HepG2 (cell line): ENCODE results near the gene NOP9. TPM values are rescaled to one million over a fixed set of nuclear protein-coding genes. Genes with fewer than 3 reads are reported as not detected.

Experiments
- ATAC-seq: fragments of 200-7000 bp; cut with Tn5 transposase; 3 replicates; pipeline ENCODE4 v1.9.1; 2020; ENCODE audit warnings: mild to moderate bottlenecking, moderate library complexity
- BruUV-seq: library from RNA; stranded (reverse); fragments of 400-500 nt; replicated peaks from 2 replicates; lab custom pipeline; 2021; lab: Mats Ljungman, UMichigan
- CTCF ChIA-PET: fragments of 300-600 bp; formaldehyde crosslinking; extraction: SDS; loops from one replicate; lab custom pipeline; 2021; ENCODE audit warnings: low total read pairs, inconsistent platforms, low intra/inter-chr PET ratio; lab: Yijun Ruan, JAX
- POLR2A ChIA-PET: fragments of 350-600 bp; sonication (Branson Sonifier 250); formaldehyde crosslinking; loops from one replicate; lab custom pipeline; 2020; ENCODE audit warnings: antibody characterized with exemption, inconsistent platforms; lab: Yijun Ruan, JAX
- DNase-seq: peaks from one replicate; pipeline ENCODE4 v3.0.0-alpha.2; 2015; ENCODE audit warnings: low spot score
- FAIRE-seq: peaks from 3 replicates; lab custom pipeline; 2011; peaks lifted over from hg19 to GRCh38; lab: Jason Lieb, UNC
- H2AFZ ChIP-seq: one replicate; pipeline ENCODE4 v1.6.1; 2011; ENCODE audit warnings: low read length, inconsistent platforms
- H3K27ac ChIP-seq: fragments of 300-600 bp; 3 replicates; pipeline ENCODE4 v1.8.0; 2011; ENCODE audit warnings: mixed run types, mild to moderate bottlenecking, mixed read lengths, low read length, inconsistent platforms; ENCODE audit not compliant: insufficient read depth; ENCODE audit errors: extremely low read length
- H3K27me3 ChIP-seq, 2 experiments: fragments of 200-600 bp in 1 of 2; 2 replicates in 1 of 2; 3 replicates in 1 of 2; pipeline versions ENCODE4 v1.6.0 to v1.8.0; 2011; ENCODE audit warnings: low read length in 2 of 2, mild to moderate bottlenecking in 2 of 2, moderate library complexity in 2 of 2, inconsistent platforms in 1 of 2; ENCODE audit not compliant: insufficient read depth in 2 of 2, control insufficient read depth in 1 of 2
- H3K36me3 ChIP-seq, 2 experiments: fragments of 200-600 bp in 1 of 2; replicated peaks in 1 of 2; 2 replicates in 1 of 2; 3 replicates in 1 of 2; pipeline versions ENCODE4 v1.5.1 to v1.8.0; 2011; ENCODE audit warnings: low read length in 2 of 2, inconsistent platforms in 1 of 2; ENCODE audit not compliant: insufficient read depth in 2 of 2, control insufficient read depth in 1 of 2
- H3K4me1 ChIP-seq: 2 replicates; pipeline ENCODE4 v1.5.1; 2012; ENCODE audit warnings: low read length, inconsistent platforms; ENCODE audit not compliant: insufficient read depth
- H3K4me2 ChIP-seq: 2 replicates; pipeline ENCODE4 v1.6.0; 2011; ENCODE audit warnings: low read depth, low read length, inconsistent platforms
- H3K4me3 ChIP-seq, 3 experiments: fragments of 200-600 bp in 1 of 3; sonication (generic), shearing (Covaris generic) in 1 of 3; replicated peaks in 1 of 3; 2 replicates each; pipeline ENCODE4 v1.5.1; 2011 to 2016; ENCODE audit warnings: low read length in 3 of 3, inconsistent platforms in 2 of 3, low read depth in 2 of 3, mild to moderate bottlenecking in 2 of 3, control low read depth in 1 of 3, mixed read lengths in 1 of 3; ENCODE audit not compliant: insufficient read depth in 1 of 3
- H3K79me2 ChIP-seq: one replicate; pipeline ENCODE4 v1.6.1; 2011; ENCODE audit warnings: low read length, inconsistent platforms; ENCODE audit not compliant: insufficient read depth
- H3K9ac ChIP-seq: 2 replicates; pipeline ENCODE4 v1.6.0; 2011; ENCODE audit warnings: mild to moderate bottlenecking, low read depth, low read length, inconsistent platforms; ENCODE audit not compliant: insufficient read depth
- H3K9me3 ChIP-seq: 2 replicates; pipeline ENCODE4 v1.5.1; 2012; ENCODE audit warnings: mild to moderate bottlenecking, low read length
- H4K20me1 ChIP-seq: 2 replicates; pipeline ENCODE4 v1.6.0; 2011; ENCODE audit warnings: inconsistent platforms, mild to moderate bottlenecking, low read length, moderate library complexity; ENCODE audit not compliant: insufficient read depth
- EED ChIP-seq: sonication (generic); formaldehyde crosslinking; IDR thresholded peaks from 2 replicates; pipeline ENCODE4 v1.5.0; 2020; ENCODE audit warnings: mild to moderate bottlenecking, missing genetic modification reagents
- NKX3-1 ChIP-seq: sonication (generic); formaldehyde crosslinking; IDR thresholded peaks from 2 replicates; pipeline ENCODE4 v1.5.0; 2020; ENCODE audit warnings: missing genetic modification reagents
- SOX13 ChIP-seq, 3 experiments: fragments of 450-650 bp in 1 of 3; sonication (generic) in 1 of 3; formaldehyde crosslinking in 1 of 3; IDR thresholded peaks in 2 of 3; conservative IDR thresholded peaks in 1 of 3; 2 replicates each; pipeline versions ENCODE4 v1.5.0 to v1.6.1; 2016 to 2020; ENCODE audit warnings: antibody characterized with exemption in 1 of 3, mild to moderate bottlenecking in 1 of 3, missing compliant biosample characterization in 1 of 3, missing genetic modification reagents in 1 of 3, moderate library complexity in 1 of 3
- ZBTB38 ChIP-seq: sonication (generic); formaldehyde crosslinking; IDR thresholded peaks from 2 replicates; pipeline ENCODE4 v1.5.1; 2020; ENCODE audit warnings: mild to moderate bottlenecking, missing genetic modification reagents
- ZNF256 ChIP-seq: sonication (generic); formaldehyde crosslinking; conservative IDR thresholded peaks from 2 replicates; pipeline ENCODE4 v1.4.0; 2020; ENCODE audit warnings: missing genetic modification reagents
- ZNF367 ChIP-seq: sonication (generic); formaldehyde crosslinking; IDR thresholded peaks from 2 replicates; pipeline ENCODE4 v1.4.0; 2020; ENCODE audit warnings: missing genetic modification reagents, borderline replicate concordance
- ZNF607 ChIP-seq: sonication (generic); formaldehyde crosslinking; IDR thresholded peaks from 2 replicates; pipeline ENCODE4 v1.5.1; 2020; ENCODE audit warnings: missing genetic modification reagents, mild to moderate bottlenecking, borderline replicate concordance
- WGBS: methylation state at CpG from one replicate; pipeline ENCODE4 v1.1.6; 2017; ENCODE audit warnings: low lambda C conversion rate; 5-methylcytosine and 5-hydroxymethylcytosine counted together
- in situ Hi-C: cut with HindIII; loops from 2 replicates; pipeline ENCODE4 v1.10.0; 2017; ENCODE audit warnings: low pct_unique_long_range_greater_than_20kb; ENCODE audit not compliant: extremely low pct_ligation_motif_present
- intact Hi-C: fragments of 100-400 bp; cut with micrococcal nuclease; formaldehyde crosslinking; loops from one replicate; pipeline ENCODE4 v1.10.0; 2022; ENCODE audit not compliant: unreplicated experiment
- polyA plus RNA-seq, 8 experiments: library from polyadenylated mRNA; depleted of rRNA in 3 of 8; stranded (reverse) in 7 of 8; unstranded in 1 of 8; fragments of >200 nt; fragmentation: Illumina TruSeq in 4 of 8; extraction: Trizol in 4 of 8; gene quantifications; 2 replicates each; pipeline versions ENCODE4 v1.2.1 to v1.2.3, GENCODE V29; 2011 to 2016; ENCODE audit warnings: low read depth in 4 of 8, missing spikeins in 1 of 8, mixed read lengths in 1 of 8; ENCODE audit not compliant: insufficient read depth in 1 of 8
- total RNA-seq, 5 experiments: library from RNA; depleted of rRNA; stranded (reverse); fragments of >200 nt; fragmentation: Illumina TruSeq; extraction: Trizol; gene quantifications; 2 replicates each; pipeline ENCODE4 v1.2.3, GENCODE V29; 2016; ENCODE audit warnings: low read depth in 1 of 5
- TF ChIP-seq, protein P1 (sequence below): sonication (generic); formaldehyde crosslinking; IDR thresholded peaks from one replicate; pipeline ENCODE4 v1.5.1; 2020; ENCODE audit warnings: mild to moderate bottlenecking, missing genetic modification reagents; ENCODE audit errors: not compliant biosample characterization

NOP9 gene
- total and polyA plus RNA-seq, 2 of the 13 experiments (the other 11 are each of a cell fraction or from before 2014, with no cell fraction given), result 24.5 to 61.6 TPM

DNA sequence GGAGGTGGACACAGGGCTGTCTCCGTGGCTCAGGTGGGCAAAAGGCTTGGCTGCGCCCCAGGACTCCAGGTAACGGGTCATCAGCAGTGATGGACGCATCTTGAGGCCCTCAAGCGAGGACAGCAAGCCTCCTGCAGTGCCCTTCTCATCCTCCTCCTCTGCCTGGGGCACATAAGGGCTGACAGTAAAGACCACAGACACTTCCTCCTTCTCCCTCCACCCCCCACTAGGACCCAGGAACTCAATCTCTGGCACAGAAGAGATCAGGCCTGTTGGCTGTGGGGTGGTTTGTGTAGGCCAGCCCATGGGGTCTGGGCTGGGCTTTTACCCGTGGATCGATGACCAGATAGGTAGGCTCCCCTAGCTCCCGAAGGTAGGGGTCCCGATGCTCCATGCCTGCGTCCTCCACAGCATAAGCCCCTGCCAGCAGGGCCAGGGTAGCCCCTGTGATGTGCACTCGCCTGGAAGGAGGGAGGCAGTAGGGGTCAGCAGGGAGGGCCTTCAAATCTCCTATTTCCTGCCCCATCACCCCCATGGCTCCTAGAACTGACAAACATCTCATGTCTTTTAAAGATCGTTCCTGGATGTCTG is 29.5 kb downstream of the NOP9 start:
- H3K79me2 ChIP-seq, result no peaks in the 10 kb centered on the region
- H2AFZ ChIP-seq, result no peak overlapping the region
- peaks cover 34% of the 10 kb centered on the region for H3K4me1 ChIP-seq
- peaks cover 31 to 80% of the 10 kb centered on the region in 2 experiments for H3K27me3 ChIP-seq
- FAIRE-seq (no peak), DNase-seq (no peak), ATAC-seq (no peak)
- no peak overlapping the region for H3K27ac ChIP-seq
- no peaks in the 10 kb centered on the region for H3K9me3 ChIP-seq
- H3K9ac ChIP-seq, result no peak overlapping the region
- intact Hi-C loops (no loop called here), in situ Hi-C loops (no loop called here)
- no peaks in the 10 kb centered on the region for H4K20me1 ChIP-seq
- CTCF ChIA-PET, result interaction anchor here (10.2 kb wide), 1 partner anchor 105 kb away, joined by 235 read pairs; the partner anchor contains the start of genes CBLN3 and KHNYN
- no TSS peak for BruUV-seq
- no peaks in the 10 kb centered on the region for H3K36me3 ChIP-seq
- H3K4me2 ChIP-seq, result no peak overlapping the region
- POLR2A ChIA-PET, result interaction anchor here (0.9 to 3.1 kb wide), 5 partner anchors 86 to 134 kb away, joined by 3 to 14 read pairs (median 4); partner anchors contain the start of genes CBLN3, KHNYN, TINF2 and TM9SF1
- no peak for TF ChIP-seq NKX3-1 (CRISPR knock-in tag)
- TF ChIP-seq ZNF607, result 0 out of 2 replicates have a peak, but pooled peaks have one; percentile 21
- 14% methylated on average over 12 of the region's 12 CpGs for WGBS
- H3K4me3 ChIP-seq, result no peak overlapping the region

GRCh38 chr14:24329736-24330135 is 30.1 kb downstream of the NOP9 start:
- whole genome bisulfite sequencing, result 50% methylated on average over 9 of the region's 9 CpGs
- H3K4me3 ChIP-seq, result no peak overlapping the region
- peaks cover 32 to 82% of the 10 kb centered on the region in 2 experiments for H3K27me3 ChIP-seq
- no peak overlapping the region for H3K4me2 ChIP-seq
- no peak for FAIRE-seq
- in situ Hi-C loops (loop anchor here (5.0 kb wide), 1 partner anchor 103 kb away; no protein-coding TSS in a partner anchor), intact Hi-C loops (loop anchor here (5.0 kb wide), 1 partner anchor 1562 kb away; the partner anchor contains the start of gene OXA1L)
- POLR2A ChIA-PET, result interaction anchor here (0.9 to 3.1 kb wide), 5 partner anchors 87 to 134 kb away, joined by 3 to 14 read pairs (median 4); partner anchors contain the start of genes CBLN3, KHNYN, TINF2 and TM9SF1
- no peaks in the 10 kb centered on the region for H3K9me3 ChIP-seq
- CTCF ChIA-PET, result interaction anchor here (10.2 kb wide), 1 partner anchor 104 kb away, joined by 235 read pairs; the partner anchor contains the start of genes CBLN3 and KHNYN
- no peak for DNase-seq
- no peak overlapping the region for H3K27ac ChIP-seq
- H2AFZ ChIP-seq, result no peak overlapping the region
- H3K36me3 ChIP-seq, result no peaks in the 10 kb centered on the region
- peaks cover 31% of the 10 kb centered on the region for H3K4me1 ChIP-seq
- H4K20me1 ChIP-seq, result no peaks in the 10 kb centered on the region
- BruUV-seq, result no TSS peak
- no peaks in the 10 kb centered on the region for H3K79me2 ChIP-seq
- no peak for ATAC-seq
- H3K9ac ChIP-seq, result no peak overlapping the region
- TF ChIP-seq ZNF256 (CRISPR knock-in tag), result no peak
- TF ChIP-seq ZNF367 (CRISPR knock-in tag), result no peak
- 0 out of 2 replicates have a peak, but pooled peaks have one; percentile 41 for TF ChIP-seq ZBTB38 (CRISPR knock-in tag)
- TF ChIP-seq, protein P1, sequence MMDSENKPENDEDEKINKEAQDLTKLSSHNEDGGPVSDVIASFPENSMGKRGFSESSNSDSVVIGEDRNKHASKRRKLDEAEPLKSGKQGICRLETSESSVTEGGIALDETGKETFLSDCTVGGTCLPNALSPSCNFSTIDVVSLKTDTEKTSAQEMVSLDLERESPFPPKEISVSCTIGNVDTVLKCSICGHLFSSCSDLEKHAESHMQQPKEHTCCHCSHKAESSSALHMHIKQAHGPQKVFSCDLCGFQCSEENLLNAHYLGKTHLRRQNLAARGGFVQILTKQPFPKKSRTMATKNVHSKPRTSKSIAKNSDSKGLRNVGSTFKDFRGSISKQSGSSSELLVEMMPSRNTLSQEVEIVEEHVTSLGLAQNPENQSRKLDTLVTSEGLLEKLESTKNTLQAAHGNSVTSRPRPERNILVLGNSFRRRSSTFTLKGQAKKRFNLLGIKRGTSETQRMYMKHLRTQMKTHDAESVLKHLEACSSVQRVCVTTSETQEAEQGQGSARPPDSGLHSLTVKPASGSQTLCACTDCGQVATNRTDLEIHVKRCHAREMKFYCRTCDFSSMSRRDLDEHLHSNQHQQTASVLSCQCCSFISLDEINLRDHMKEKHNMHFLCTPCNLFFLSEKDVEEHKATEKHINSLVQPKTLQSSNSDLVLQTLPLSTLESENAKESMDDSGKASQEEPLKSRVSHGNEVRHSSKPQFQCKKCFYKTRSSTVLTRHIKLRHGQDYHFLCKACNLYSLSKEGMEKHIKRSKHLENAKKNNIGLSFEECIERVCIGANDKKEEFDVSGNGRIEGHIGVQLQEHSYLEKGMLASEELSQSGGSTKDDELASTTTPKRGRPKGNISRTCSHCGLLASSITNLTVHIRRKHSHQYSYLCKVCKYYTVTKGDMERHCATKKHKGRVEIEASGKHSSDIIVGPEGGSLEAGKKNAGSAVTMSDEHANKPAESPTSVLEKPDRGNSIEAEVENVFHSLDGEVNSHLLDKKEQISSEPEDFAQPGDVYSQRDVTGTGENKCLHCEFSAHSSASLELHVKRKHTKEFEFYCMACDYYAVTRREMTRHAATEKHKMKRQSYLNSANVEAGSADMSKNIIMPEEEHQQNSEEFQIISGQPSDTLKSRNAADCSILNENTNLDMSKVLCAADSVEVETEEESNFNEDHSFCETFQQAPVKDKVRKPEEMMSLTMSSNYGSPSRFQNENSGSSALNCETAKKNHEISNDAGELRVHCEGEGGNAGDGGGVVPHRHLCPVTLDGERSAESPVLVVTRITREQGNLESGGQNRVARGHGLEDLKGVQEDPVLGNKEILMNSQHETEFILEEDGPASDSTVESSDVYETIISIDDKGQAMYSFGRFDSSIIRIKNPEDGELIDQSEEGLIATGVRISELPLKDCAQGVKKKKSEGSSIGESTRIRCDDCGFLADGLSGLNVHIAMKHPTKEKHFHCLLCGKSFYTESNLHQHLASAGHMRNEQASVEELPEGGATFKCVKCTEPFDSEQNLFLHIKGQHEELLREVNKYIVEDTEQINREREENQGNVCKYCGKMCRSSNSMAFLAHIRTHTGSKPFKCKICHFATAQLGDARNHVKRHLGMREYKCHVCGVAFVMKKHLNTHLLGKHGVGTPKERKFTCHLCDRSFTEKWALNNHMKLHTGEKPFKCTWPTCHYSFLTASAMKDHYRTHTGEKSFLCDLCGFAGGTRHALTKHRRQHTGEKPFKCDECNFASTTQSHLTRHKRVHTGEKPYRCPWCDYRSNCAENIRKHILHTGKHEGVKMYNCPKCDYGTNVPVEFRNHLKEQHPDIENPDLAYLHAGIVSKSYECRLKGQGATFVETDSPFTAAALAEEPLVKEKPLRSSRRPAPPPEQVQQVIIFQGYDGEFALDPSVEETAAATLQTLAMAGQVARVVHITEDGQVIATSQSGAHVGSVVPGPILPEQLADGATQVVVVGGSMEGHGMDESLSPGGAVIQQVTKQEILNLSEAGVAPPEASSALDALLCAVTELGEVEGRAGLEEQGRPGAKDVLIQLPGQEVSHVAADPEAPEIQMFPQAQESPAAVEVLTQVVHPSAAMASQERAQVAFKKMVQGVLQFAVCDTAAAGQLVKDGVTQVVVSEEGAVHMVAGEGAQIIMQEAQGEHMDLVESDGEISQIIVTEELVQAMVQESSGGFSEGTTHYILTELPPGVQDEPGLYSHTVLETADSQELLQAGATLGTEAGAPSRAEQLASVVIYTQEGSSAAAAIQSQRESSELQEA (CRISPR knock-in tag), result no peak
- 0 out of 2 replicates have a peak, but pooled peaks have one; percentile 44 for TF ChIP-seq EED (CRISPR knock-in tag)
- TF ChIP-seq SOX13 (IDR thresholded peaks at IDR 0.05), result no peak
- TF ChIP-seq SOX13 (CRISPR knock-in tag; conservative IDR thresholded peaks at IDR 0.05 in 1 of 2, IDR thresholded peaks at IDR 0.05 in 1 of 2), result no peak
